RPMI7951 (cell line): ENCODE data around the gene NFATC2. TPM values are rescaled to one million over a fixed set of nuclear protein-coding genes. Genes with fewer than 3 reads are reported as not detected.

Experiments used
- total RNA-seq: library from RNA; depleted of rRNA; stranded (reverse); fragments of >200 nt; shearing (Covaris generic); gene quantifications from 2 replicates; pipeline ENCODE4 v1.2.3, GENCODE V29; 2014; rRNA removed

Gene NFATC2
- total RNA-seq, 1 experiment from 2014 or later, result 3.4 TPM

Other genes with a start within 250 kb of the NFATC2 start
- 18.7 and 19.9 TPM in 2 replicates for gene ATP9A, start 225.7 kb upstream of the NFATC2 start, total RNA-seq